IPS-18c (cell line): ENCODE results near the gene TMEM196.
A peak's percentile ranks its signal among the peaks of the same experiment; 100 is the strongest.
"Not testable (repeated sequence)": the region's sequence is repeated elsewhere in the genome, so short reads cannot be mapped to it uniquely, and the experiment has no call there.

Experiments used
- H3K4me3 ChIP-seq: 2 replicates; pipeline ENCODE4 v1.7.0; 2013; ENCODE audit warnings: low read depth, mild to moderate bottlenecking, low read length, moderate library complexity; ENCODE audit not compliant: insufficient read depth
- H3K9me3 ChIP-seq: one replicate; pipeline ENCODE4 v1.6.1; 2013; ENCODE audit warnings: mild to moderate bottlenecking, low read length, moderate library complexity; ENCODE audit not compliant: control insufficient read depth, insufficient read depth

The TMEM196 gene

DNA sequence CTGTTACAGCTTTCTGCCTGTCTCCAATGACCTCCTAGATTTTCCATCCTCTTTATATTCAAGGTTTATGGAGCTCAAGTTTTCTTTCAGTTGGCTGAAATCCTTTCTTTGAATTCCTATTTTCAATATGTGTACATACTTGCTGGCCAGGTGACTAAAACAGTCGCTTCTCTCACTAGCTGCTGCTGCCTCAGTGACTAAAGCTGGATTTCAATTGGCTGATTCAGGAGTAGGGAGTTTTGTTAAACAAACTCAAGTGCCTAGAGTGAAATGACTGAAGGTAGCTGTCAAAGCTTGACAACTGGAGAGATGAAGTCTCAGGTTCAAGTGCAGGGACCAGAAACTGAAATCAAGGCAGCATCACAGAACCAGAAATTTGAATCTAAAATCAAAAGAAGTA lies 57.9 kb downstream of the TMEM196 start:
- H3K4me3 ChIP-seq, result no peak overlapping the region
- H3K9me3 ChIP-seq, result no peaks in the 10 kb centered on the region

DNA sequence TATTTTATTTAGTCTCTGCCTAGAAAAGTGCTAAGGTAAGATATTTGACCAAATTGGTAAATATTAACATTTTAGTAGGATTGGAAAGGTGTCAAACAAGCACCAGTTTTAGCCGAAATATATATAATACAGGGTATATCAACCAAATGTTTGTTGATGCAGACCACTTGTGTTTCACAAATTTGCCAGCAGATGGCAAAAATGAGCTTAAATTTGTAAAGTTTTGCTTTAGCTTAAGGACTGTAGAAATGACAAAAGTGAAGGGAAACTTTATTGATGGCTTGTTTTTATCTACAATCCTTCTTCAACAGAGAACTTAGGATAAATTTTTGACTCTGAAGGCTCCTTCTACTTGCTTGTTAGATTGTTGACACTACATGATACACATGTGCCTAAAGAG lies 59.7 kb downstream of the TMEM196 start:
- Histone ChIP-seq H3K4me3 (no peak overlapping the region), H3K9me3 (no peaks in the 10 kb centered on the region)

- H3K9me3 ChIP-seq, result peaks cover 2% of the 10 kb centered on the region
- no peak overlapping the region for H3K4me3 ChIP-seq
Measured at GRCh38 chr7:19709249-19709578, 64.2 kb downstream of the TMEM196 start.

GRCh38 chr7:19708397-19709248 lies 64.8 kb downstream of the TMEM196 start, which contains the start of gene POLR1F:
TSS of gene POLR1F (minus strand) at chr7:19709037. CDS start at chr7:19709016, 21 bp downstream.
- H3K4me3 ChIP-seq, result peak within 1 kb of the TSS; percentile 97
- H3K9me3 ChIP-seq, result peaks cover 2% of the 10 kb centered on the region

DNA sequence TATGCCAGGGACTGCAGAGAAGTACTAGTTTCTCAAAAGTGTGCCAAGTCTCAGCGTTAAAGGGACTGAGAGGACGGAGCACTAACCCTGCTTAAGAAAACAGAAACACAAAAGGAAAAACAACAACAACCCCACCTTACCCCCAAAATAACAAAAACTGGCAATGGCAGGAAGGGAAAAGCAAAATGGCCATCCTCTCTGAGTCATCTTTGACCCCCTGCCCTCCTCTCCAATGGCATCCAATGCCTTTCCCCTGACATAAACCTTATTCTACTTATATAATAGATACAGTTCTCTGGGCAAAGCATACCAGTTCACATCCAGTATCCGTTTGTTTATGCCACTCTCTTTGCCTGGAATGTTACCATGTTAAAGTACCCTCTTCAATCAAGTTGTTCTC lies 66.2 kb downstream of the TMEM196 start:
- Histone ChIP-seq H3K4me3 (no peak overlapping the region), H3K9me3 (peaks cover 2% of the 10 kb centered on the region)

DNA sequence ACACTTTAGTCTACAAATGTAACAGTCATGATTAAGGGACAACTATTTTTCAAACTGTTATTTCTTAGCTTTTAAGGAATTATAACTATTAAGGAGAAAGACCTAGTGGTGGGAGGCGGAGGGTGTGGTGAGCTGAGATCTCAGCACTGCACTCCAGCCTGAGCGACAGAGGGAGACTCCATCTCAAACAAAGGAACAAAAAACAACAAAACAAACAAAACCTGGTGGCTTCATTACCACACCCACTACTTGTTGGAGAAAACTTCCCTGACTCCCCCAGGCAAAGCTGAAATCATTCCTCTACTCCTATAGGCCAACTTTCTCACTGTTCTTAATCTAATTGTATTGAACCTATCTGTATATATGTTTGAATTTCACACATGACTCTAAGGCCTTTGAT lies 67.8 kb downstream of the TMEM196 start:
- Histone ChIP-seq H3K4me3 (no peak overlapping the region), H3K9me3 (peaks cover 2% of the 10 kb centered on the region)

- H3K9me3 ChIP-seq, result no peaks in the 10 kb centered on the region
Measured at GRCh38 chr7:19701471-19701870, 71.9 kb downstream of the TMEM196 start.

GRCh38 chr7:19700936-19701335 lies 72.5 kb downstream of the TMEM196 start:
- H3K4me3 ChIP-seq, result no peak overlapping the region

More at GRCh38 chr7:19701471-19701870, 71.9 kb downstream of the TMEM196 start:
- no peak overlapping the region for H3K4me3 ChIP-seq

GRCh38 chr7:19698331-19698730 lies 75.1 kb downstream of the TMEM196 start:
- Histone ChIP-seq H3K9me3 (no peaks in the 10 kb centered on the region), H3K4me3 (no peak overlapping the region)

More at GRCh38 chr7:19700936-19701335, 72.5 kb downstream of the TMEM196 start:
- no peaks in the 10 kb centered on the region for H3K9me3 ChIP-seq

DNA sequence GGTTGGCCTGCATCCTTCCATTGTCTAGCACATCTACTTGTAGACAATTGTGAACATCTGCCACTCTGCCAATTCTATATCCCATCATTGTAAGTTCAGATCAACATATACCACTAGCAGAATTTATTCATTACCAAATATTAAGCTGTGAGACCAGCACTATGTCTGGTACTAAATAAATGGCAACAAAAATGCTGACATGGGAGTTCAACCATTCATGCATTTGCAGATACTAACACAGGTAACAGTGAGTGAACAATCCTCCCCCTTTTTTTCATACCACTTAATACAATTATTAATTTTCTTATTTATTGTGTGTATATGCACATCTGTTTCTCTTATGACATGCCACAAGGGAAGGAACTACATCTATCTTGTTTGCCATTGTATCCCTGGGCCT lies 76.5 kb downstream of the TMEM196 start:
- Histone ChIP-seq H3K9me3 (no peaks in the 10 kb centered on the region), H3K4me3 (no peak overlapping the region)

DNA sequence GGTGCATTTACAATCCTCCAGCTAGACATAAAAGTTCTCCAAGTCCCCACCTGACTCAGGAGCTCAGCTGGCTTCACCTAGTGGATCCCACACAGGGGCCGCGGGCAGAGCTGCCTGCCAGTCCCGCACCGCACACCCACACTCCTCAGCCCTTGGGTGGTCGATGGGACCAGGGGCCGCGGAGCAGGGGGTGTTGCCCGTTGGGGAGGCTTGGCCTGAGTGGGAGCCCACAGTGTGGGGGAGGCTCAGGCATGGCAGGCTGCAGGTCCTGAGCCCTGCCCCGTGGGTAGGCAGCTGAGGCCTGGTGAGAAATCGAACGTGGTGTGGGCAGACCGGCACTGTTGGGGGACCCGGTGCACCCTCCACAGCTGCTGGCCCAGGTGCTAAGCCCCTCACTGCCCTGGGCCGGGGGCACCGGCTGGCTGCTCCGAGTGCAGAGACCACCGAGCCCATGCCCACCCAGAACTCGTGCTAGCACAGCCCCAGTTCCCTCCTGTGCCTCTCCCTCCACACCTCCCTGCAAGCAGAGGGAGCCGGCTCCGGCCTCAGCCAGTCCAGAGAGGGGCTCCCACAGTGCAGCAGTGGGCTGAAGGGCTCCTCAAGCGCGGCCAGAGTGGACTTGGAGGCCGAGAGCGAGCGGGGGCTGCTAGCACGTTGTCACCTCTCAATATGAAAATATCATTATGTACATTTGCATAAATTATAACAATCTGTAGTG lies 81.1 kb downstream of the TMEM196 start:
- Histone ChIP-seq H3K4me3 (no peak overlapping the region), H3K9me3 (no peaks in the 10 kb centered on the region)

DNA sequence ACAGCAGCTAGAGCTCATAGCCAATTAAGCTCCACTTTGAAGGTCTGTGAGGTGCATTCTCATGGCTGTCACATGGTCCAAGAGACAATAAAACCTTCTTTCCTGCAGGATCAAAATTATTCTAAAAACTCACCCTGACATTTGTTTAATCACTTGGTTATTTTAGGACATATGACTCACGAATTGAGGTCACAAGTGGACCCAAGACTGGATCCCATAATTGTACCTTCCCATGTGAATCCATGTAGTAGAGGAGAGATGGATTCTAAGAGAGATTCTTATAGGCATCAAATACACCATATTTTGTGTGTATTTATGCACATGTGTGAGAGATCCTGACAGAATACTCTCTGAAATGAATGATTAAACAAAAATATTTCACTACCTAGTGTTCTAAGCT lies 82.7 kb downstream of the TMEM196 start:
- no peaks in the 10 kb centered on the region for H3K9me3 ChIP-seq
- no peak overlapping the region for H3K4me3 ChIP-seq

GRCh38 chr7:19689130-19689529 lies 84.3 kb downstream of the TMEM196 start:
- H3K4me3 ChIP-seq, H3K9me3 ChIP-seq: not testable (repeated sequence)

DNA sequence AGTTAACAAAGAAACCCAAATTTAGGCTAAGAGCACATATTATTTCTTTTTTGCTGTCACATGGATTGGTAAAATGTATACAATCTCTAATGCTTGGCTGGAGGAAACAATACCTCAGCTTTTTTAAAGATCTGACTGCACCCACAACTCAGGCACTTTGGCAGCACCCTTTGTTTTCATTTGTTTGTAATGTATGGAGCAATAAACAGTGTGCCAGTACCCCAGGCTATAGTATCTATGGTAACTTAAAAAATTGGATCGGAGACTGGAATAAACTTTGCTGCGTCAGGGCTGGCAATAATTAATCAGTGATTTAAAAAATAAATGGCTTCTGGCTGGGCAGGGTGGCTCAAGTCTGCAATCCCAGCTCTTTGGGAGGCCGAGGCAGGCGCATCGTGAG lies 91.8 kb downstream of the TMEM196 start:
- Histone ChIP-seq H3K9me3 (no peaks in the 10 kb centered on the region), H3K4me3 (no peak overlapping the region)

- no peak overlapping the region for H3K4me3 ChIP-seq
- no peaks in the 10 kb centered on the region for H3K9me3 ChIP-seq
Measured at GRCh38 chr7:19677180-19677579, 96.2 kb downstream of the TMEM196 start.

- Histone ChIP-seq H3K9me3 (no peaks in the 10 kb centered on the region), H3K4me3 (no peak overlapping the region)
Measured at GRCh38 chr7:19675816-19676215, 97.6 kb downstream of the TMEM196 start.

DNA sequence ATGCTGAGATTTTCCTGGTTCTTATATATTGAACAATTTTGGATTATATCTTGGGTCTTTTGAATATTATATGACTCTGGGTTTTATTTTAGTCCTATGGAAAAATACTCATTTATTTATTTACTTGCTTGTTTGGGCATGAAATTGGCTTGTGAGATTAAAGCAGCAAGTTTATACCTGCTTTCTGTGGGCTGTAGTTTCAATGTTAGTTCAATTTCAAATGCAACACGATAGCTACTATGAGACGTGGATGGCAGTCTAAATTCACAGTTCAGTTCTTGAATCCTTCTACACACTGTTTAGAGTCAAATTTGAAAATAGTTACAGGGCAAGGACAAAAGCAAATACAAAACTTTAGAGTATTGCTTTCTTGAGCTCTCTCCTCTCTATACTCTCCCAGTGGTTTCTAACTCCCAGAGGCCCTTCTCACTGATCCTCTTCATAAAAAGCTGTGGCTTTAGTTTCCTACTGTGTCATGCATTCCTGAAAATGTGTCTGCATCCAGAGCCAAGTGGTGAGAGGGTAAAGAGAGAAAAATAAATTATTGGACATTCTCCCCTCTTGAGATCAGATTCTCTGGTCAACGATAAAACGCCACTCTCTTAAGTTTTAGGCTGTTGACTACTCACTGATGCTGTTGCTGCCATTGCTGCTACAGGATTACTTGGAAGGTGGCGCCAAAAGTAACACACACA lies 99.0 kb downstream of the TMEM196 start:
- no peak overlapping the region for H3K4me3 ChIP-seq
- H3K9me3 ChIP-seq, result no peaks in the 10 kb centered on the region

DNA sequence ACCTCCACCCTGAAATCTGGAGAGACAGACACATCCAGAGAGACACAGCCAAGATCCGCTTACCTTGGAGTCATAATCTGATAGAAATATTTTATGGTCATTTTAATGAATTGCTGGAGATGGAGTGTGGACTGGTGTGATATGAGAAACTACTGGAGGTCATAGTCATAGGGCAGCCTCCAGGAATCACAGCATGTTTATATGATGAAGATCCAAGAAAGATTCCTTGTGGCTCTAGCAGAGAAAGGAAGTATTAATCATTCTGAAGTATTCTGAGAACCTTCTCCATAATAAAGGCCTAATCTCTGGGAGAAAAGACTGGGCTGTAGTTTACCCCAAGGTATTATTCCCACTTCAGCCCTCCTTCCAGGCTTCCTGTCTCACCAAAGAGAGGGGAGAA lies 102.6 kb downstream of the TMEM196 start:
- no peak overlapping the region for H3K4me3 ChIP-seq
- H3K9me3 ChIP-seq, result no peaks in the 10 kb centered on the region
